Measurements from ENCODE around the gene NOC2L. TPM values are rescaled to one million over a fixed set of nuclear protein-coding genes. Genes with fewer than 3 reads are reported as not detected.

NOC2L gene
- total and polyA plus RNA-seq, 9 of the 15 experiments (the other 6 are each of a cell fraction or from before 2014, with no cell fraction given), result 4.0 to 410 (median 200) TPM

GRCh38 chr1:915295-916172 is 43.5 kb downstream of the NOC2L start (continued):
- TF ChIP-seq, protein P1, sequence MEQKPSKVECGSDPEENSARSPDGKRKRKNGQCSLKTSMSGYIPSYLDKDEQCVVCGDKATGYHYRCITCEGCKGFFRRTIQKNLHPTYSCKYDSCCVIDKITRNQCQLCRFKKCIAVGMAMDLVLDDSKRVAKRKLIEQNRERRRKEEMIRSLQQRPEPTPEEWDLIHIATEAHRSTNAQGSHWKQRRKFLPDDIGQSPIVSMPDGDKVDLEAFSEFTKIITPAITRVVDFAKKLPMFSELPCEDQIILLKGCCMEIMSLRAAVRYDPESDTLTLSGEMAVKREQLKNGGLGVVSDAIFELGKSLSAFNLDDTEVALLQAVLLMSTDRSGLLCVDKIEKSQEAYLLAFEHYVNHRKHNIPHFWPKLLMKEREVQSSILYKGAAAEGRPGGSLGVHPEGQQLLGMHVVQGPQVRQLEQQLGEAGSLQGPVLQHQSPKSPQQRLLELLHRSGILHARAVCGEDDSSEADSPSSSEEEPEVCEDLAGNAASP (IDR thresholded peaks at IDR 0.05), result no peak
- TF ChIP-seq, protein P2, sequence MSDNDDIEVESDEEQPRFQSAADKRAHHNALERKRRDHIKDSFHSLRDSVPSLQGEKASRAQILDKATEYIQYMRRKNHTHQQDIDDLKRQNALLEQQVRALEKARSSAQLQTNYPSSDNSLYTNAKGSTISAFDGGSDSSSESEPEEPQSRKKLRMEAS (CRISPR knock-in tag; IDR thresholded peaks at IDR 0.05), result 0 out of 2 replicates have a peak, but pooled peaks have one; percentile 1
- TF ChIP-seq CBX5 (IDR thresholded peaks at IDR 0.05; ENCODE audit: borderline replicate concordance, low read depth), result no peak
- no peak for TF ChIP-seq KAT7 (CRISPR knock-in tag; IDR thresholded peaks at IDR 0.05; ENCODE audit: borderline replicate concordance)
- TF ChIP-seq ZNF217 (CRISPR knock-in tag; IDR thresholded peaks at IDR 0.05), result no peak

DNA sequence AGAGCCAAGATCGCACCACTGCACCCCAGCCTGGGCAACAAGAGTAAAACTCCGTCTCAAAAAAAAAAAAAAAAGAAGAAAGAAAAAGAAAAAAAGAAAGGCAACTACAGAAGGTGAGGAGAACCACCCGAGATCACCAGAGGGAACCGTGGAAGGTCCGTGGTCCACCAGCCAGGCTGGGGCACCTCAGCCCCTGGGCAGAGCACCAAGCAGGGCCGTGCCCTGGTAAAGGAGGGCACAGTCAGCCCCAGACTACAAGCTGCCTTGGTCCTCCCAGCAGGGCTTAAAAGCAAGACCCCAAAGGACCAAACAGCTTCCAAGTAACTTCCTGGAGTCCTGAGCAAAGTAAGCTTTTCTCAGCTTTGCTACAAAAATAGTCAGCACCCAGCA is 44.2 kb downstream of the NOC2L start:
- Histone ChIP-seq H3K4me3 (no peak overlapping the region), H4K20me1 (replicated peaks; ENCODE audit: control insufficient read depth, insufficient read depth, low read length) (peaks cover 26% of the 10 kb centered on the region; the same call in 1 of the 2 replicates), H3K79me2 (ENCODE audit: control insufficient read depth, insufficient read depth, low read length) (no peaks in the 10 kb centered on the region), H3K9ac (ENCODE audit: insufficient read depth in 1 of 2, low read depth in 2 of 2, low read length in 2 of 2) (no peak overlapping the region), H3K9me1 (ENCODE audit: control insufficient read depth, insufficient read depth, low read length) (no peaks in the 10 kb centered on the region), H3K9me3 (replicated peaks; ENCODE audit: control insufficient read depth, insufficient read depth, low read depth, low read length) (no peaks in the 10 kb centered on the region), H3K27me3 (ENCODE audit: control insufficient read depth in 2 of 2, insufficient read depth in 2 of 2, low read length in 2 of 2) (peaks cover 29 to 65% of the 10 kb centered on the region in 2 experiments; a peak in 4 of 5 replicates), H3K36me3 (ENCODE audit: control insufficient read depth, insufficient read depth, low read length) (no peaks in the 10 kb centered on the region), H3K27ac (ENCODE audit: extremely low read depth, low read depth, low read length) (no peak overlapping the region), H3K4me2 (ENCODE audit: insufficient read depth, low read length) (no peak overlapping the region), H2AFZ (ENCODE audit: low read depth, low read length) (no peak overlapping the region), H3K4me1 (replicated peaks in 1 of 2; ENCODE audit: control insufficient read depth in 2 of 2, insufficient read depth in 2 of 2, low read length in 2 of 2) (peaks cover 8 to 77% of the 10 kb centered on the region in 2 experiments)
- in situ Hi-C loops (cut with MboI) (no loop called here), intact Hi-C loops (cut with micrococcal nuclease) (no loop called here)
- WGBS (ENCODE audit: insufficient coverage, low coverage, missing lambda C conversion rate), result 11% methylated on average over 6 of the region's 6 CpGs
- BruUV-seq (replicated peaks), result no TSS peak
- DNase-seq (ENCODE audit: extremely low read depth in 1 of 4, low spot score in 3 of 4), result no peak
- peak; percentile 69 for FAIRE-seq
- ChIA-PET POLR2A (interaction anchor here (0.7 to 0.9 kb wide), 2 partner anchors 10 to 302 kb away, joined by 3 read pairs; no protein-coding TSS in a partner anchor), CTCF (ENCODE audit: low intra/inter-chr PET ratio) (no interaction called here)
- no peak for ATAC-seq
- TF ChIP-seq KAT8 (IDR thresholded peaks at IDR 0.05; ENCODE audit: low read depth) (no peak), ZNF639 (CRISPR knock-in tag; conservative IDR thresholded peaks at IDR 0.05 in 1 of 2, IDR thresholded peaks at IDR 0.05 in 1 of 2) (no peak), ZNF143 (CRISPR knock-in tag; IDR thresholded peaks at IDR 0.05) (no peak), POU5F1 (IDR thresholded peaks at IDR 0.05; ENCODE audit: borderline replicate concordance, low read depth, low read length, partially characterized antibody) (no peak), SREBF1 (IDR thresholded peaks at IDR 0.05; ENCODE audit: borderline replicate concordance, low read depth, low read length) (no peak), ZNF274 (IDR thresholded peaks at IDR 0.05; ENCODE audit: borderline replicate concordance, low read depth, low read length) (no peak), OTX1 (CRISPR knock-in tag; IDR thresholded peaks at IDR 0.05) (no peak), FOXA3 (CRISPR knock-in tag; conservative IDR thresholded peaks at IDR 0.05 in 1 of 2, IDR thresholded peaks at IDR 0.05 in 1 of 2) (no peak), XRCC4 (IDR thresholded peaks at IDR 0.05; ENCODE audit: extremely low read depth, insufficient read depth, insufficient read length) (no peak), RBM34 (IDR thresholded peaks at IDR 0.05; ENCODE audit: borderline replicate concordance, insufficient read depth, low read length) (no peak), ZNF184 (CRISPR knock-in tag; IDR thresholded peaks at IDR 0.05) (no peak), THRAP3 (IDR thresholded peaks at IDR 0.05; ENCODE audit: borderline replicate concordance) (no peak)
